ENCODE results near the gene ZNF700.
"Not testable (repeated sequence)": the region's sequence is repeated elsewhere in the genome, so short reads cannot be mapped to it uniquely, and the experiment has no call there.

ZNF700 gene

DNA sequence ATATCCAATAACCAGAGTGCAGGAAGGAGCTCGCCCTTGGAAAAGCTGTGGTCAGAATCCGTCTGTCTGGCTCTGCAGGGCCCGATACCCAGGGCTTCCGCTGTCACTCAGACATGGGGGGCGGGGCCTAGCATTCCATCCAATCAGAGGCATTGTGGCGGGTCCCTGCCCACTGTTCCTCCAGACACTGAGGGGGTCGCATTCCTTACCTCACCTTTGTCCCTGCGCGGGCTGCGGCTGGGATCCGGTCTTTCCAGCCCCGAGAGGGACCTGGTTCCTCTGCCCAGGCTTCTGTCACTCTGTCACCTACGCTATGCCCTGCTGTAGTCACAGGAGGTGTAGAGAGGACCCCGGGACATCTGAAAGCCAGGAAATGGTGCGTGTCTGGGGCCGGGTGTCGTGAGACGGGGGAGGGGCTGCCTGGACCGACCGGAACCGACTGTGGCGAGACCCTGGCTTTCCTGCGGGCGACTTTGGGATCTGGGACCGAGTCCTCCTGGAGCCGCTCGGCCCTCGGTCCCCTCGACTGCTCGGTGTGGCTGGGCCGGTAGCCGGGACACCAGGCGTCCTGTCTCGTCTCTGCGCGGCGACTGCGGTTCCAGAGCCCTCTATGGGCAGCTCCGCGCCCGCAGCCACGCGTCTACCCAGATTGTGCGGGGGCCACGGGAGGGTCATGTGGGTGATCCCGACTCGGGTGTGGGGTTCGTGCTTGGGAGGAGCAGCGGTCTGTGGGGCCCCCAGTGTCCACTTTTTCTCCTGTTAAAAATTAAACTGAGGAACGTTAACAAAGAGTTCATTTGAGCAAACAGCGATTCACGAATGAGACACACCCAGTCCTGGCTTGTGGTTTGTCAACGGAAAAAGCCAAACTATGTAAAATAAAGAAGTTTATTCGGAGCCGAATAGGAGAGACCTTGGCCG, 37.0 kb upstream of the ZNF700 start, which contains the start of gene ZNF69:
Gene ZNF69 (plus strand): TSS at position 172 of the 921 bp plus-strand sequence. CDS start 142 bp downstream, at position 314.
- Histone ChIP-seq H3K9me3 (ENCODE audit: control insufficient read depth, insufficient read depth, low read length) (no peaks in the 10 kb centered on the region), H3K79me2 (ENCODE audit: control insufficient read depth, low read length) (no peaks in the 10 kb centered on the region), H3K4me3 (ENCODE audit: low read length) (peak within 1 kb of the TSS; percentile 99), H3K36me3 (ENCODE audit: control insufficient read depth, low read length) (no peaks in the 10 kb centered on the region), H4K20me1 (ENCODE audit: control insufficient read depth, insufficient read depth, low read depth, low read length) (no peaks in the 10 kb centered on the region), H3K27ac (ENCODE audit: low read depth, low read length) (no peak within 1 kb of the TSS), H3K9me2 (replicated peaks; ENCODE audit: control insufficient read depth, low read length) (no peaks in the 10 kb centered on the region), H3K27me3 (ENCODE audit: control insufficient read depth, low read length) (no peaks in the 10 kb centered on the region), H3F3A (ENCODE audit: control insufficient read depth, insufficient read depth) (no peaks in the 10 kb centered on the region), H3K4me1 (ENCODE audit: control insufficient read depth, low read length) (peaks cover 9% of the 10 kb centered on the region), H3K4me2 (ENCODE audit: low read length) (peak within 1 kb of the TSS; percentile 96)
- peak; percentile 28 for TF ChIP-seq CTCF (IDR thresholded peaks at IDR 0.05; ENCODE audit: low read depth, low read length, poor library complexity, severe bottlenecking)
- TF ChIP-seq EZH2phosphoT487 (IDR thresholded peaks at IDR 0.05; ENCODE audit: borderline replicate concordance, low read length): no peak

DNA sequence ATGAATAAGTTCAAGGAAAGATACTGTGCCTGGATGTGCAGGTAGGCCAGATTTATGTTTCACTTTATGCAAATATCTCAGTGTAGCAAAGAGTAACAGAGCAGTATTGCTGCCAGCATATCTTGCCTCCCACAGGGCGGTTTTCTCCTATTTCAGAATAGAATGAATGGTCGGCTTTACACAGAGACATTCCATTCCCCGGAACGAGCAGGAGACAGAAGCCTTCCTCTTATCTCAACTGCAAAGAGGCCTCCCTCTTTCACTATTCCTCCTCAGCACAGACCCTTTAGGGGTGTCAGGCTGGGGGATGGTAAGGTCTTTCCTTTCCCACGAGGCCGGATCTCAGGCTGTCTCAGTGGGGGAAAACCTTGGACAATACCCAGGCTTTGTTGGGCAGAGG, 35.0 kb upstream of the ZNF700 start:
- not testable (repeated sequence) for H3K4me1 ChIP-seq (ENCODE audit: control insufficient read depth, low read length); H3K4me2 ChIP-seq (ENCODE audit: low read length); H3K79me2 ChIP-seq (ENCODE audit: control insufficient read depth, low read length); H3K27ac ChIP-seq (ENCODE audit: low read depth, low read length); H3K9me2 ChIP-seq (replicated peaks; ENCODE audit: control insufficient read depth, low read length); H3K4me3 ChIP-seq (ENCODE audit: low read length); H4K20me1 ChIP-seq (ENCODE audit: control insufficient read depth, insufficient read depth, low read depth, low read length); H3K9me3 ChIP-seq (ENCODE audit: control insufficient read depth, insufficient read depth, low read length); H3K27me3 ChIP-seq (ENCODE audit: control insufficient read depth, low read length); H3F3A ChIP-seq (ENCODE audit: control insufficient read depth, insufficient read depth); H3K36me3 ChIP-seq (ENCODE audit: control insufficient read depth, low read length)

- Histone ChIP-seq H3K36me3 (ENCODE audit: control insufficient read depth, low read length) (no peaks in the 10 kb centered on the region), H3K9me2 (replicated peaks; ENCODE audit: control insufficient read depth, low read length) (no peaks in the 10 kb centered on the region), H3K27me3 (ENCODE audit: control insufficient read depth, low read length) (no peaks in the 10 kb centered on the region), H3K4me3 (ENCODE audit: low read length) (no peak overlapping the region), H3K27ac (ENCODE audit: low read depth, low read length) (no peak overlapping the region), H3K79me2 (ENCODE audit: control insufficient read depth, low read length) (no peaks in the 10 kb centered on the region), H3K4me1 (ENCODE audit: control insufficient read depth, low read length) (peaks cover 9% of the 10 kb centered on the region), H3K4me2 (ENCODE audit: low read length) (no peak overlapping the region), H4K20me1 (ENCODE audit: control insufficient read depth, insufficient read depth, low read depth, low read length) (no peaks in the 10 kb centered on the region), H3K9me3 (ENCODE audit: control insufficient read depth, insufficient read depth, low read length) (no peaks in the 10 kb centered on the region), H3F3A (ENCODE audit: control insufficient read depth, insufficient read depth) (no peaks in the 10 kb centered on the region)
- TF ChIP-seq CTCF (IDR thresholded peaks at IDR 0.05; ENCODE audit: low read depth, low read length, poor library complexity, severe bottlenecking): no peak
- TF ChIP-seq EZH2phosphoT487 (IDR thresholded peaks at IDR 0.05; ENCODE audit: borderline replicate concordance, low read length): no peak
These were observed 34.3 kb upstream of the ZNF700 start for GRCh38 chr19:11890634-11891033.

GRCh38 chr19:11894851-11895250, 30.1 kb upstream of the ZNF700 start:
- no peaks in the 10 kb centered on the region for H3K9me2 ChIP-seq (replicated peaks; ENCODE audit: control insufficient read depth, low read length)
- no peak overlapping the region for H3K4me3 ChIP-seq (ENCODE audit: low read length)
- no peaks in the 10 kb centered on the region for H3K27me3 ChIP-seq (ENCODE audit: control insufficient read depth, low read length)
- no peak overlapping the region for H3K4me2 ChIP-seq (ENCODE audit: low read length)
- H3K36me3 ChIP-seq (ENCODE audit: control insufficient read depth, low read length): no peaks in the 10 kb centered on the region
- TF ChIP-seq EZH2phosphoT487 (IDR thresholded peaks at IDR 0.05; ENCODE audit: borderline replicate concordance, low read length): no peak
- TF ChIP-seq CTCF (IDR thresholded peaks at IDR 0.05; ENCODE audit: low read depth, low read length, poor library complexity, severe bottlenecking): no peak
- no peaks in the 10 kb centered on the region for H3K9me3 ChIP-seq (ENCODE audit: control insufficient read depth, insufficient read depth, low read length)
- no peaks in the 10 kb centered on the region for H3F3A ChIP-seq (ENCODE audit: control insufficient read depth, insufficient read depth)
- no peaks in the 10 kb centered on the region for H3K79me2 ChIP-seq (ENCODE audit: control insufficient read depth, low read length)
- no peak overlapping the region for H3K27ac ChIP-seq (ENCODE audit: low read depth, low read length)
- no peaks in the 10 kb centered on the region for H4K20me1 ChIP-seq (ENCODE audit: control insufficient read depth, insufficient read depth, low read depth, low read length)
- H3K4me1 ChIP-seq (ENCODE audit: control insufficient read depth, low read length): no peaks in the 10 kb centered on the region
